Lower leg skin (tissue), 4 donors: ENCODE measurements around the gene SIPA1L2. TPM values are rescaled to one million over a fixed set of nuclear protein-coding genes. Genes with fewer than 3 reads are reported as not detected.
A peak's percentile ranks its signal among the peaks of the same experiment; 100 is the strongest.

Experiments
- DNase-seq, 2 donors: peaks; one replicate each; pipeline ENCODE4 v3.0.0-alpha.2; 2019; ENCODE audit warnings: low spot score in 2 of 2
- H3K4me3 ChIP-seq: fragments of 200-600 bp; sonication (generic); 2 replicates; pipeline ENCODE4 v1.5.1; 2017; ENCODE audit warnings: mild to moderate bottlenecking, low read depth; ENCODE audit not compliant: poor library complexity, severe bottlenecking
- POLR2A ChIP-seq, 2 donors: fragments of 450-650 bp; IDR thresholded peaks; one replicate each; pipeline ENCODE4 v1.6.1; 2016 to 2017; ENCODE audit warnings: antibody characterized with exemption in 2 of 2, mild to moderate bottlenecking in 1 of 2, moderate library complexity in 1 of 2
- WGBS, 2 donors: methylation state at CpG; one replicate each; pipeline ENCODE4 v1.1.5; 2018; 5-methylcytosine and 5-hydroxymethylcytosine counted together
- intact Hi-C: fragments of 100-400 bp; cut with DNase I; formaldehyde crosslinking; loops from one replicate; pipeline ENCODE4 v1.15.0; 2023; ENCODE audit warnings: low total_unique reads
- total RNA-seq, 4 donors: library from RNA; depleted of rRNA; stranded (reverse); fragments of >200 nt; gene quantifications; one replicate each; pipeline ENCODE4 v1.1.0, GENCODE V29; 2016
- TF ChIP-seq, protein P1 (sequence below), 3 donors: fragments of 450-650 bp; IDR thresholded peaks; one replicate each; pipeline ENCODE4 v1.5.1; 2016; ENCODE audit warnings: antibody characterized with exemption in 3 of 3, mild to moderate bottlenecking in 3 of 3, moderate library complexity in 2 of 3

The SIPA1L2 gene, protein sequence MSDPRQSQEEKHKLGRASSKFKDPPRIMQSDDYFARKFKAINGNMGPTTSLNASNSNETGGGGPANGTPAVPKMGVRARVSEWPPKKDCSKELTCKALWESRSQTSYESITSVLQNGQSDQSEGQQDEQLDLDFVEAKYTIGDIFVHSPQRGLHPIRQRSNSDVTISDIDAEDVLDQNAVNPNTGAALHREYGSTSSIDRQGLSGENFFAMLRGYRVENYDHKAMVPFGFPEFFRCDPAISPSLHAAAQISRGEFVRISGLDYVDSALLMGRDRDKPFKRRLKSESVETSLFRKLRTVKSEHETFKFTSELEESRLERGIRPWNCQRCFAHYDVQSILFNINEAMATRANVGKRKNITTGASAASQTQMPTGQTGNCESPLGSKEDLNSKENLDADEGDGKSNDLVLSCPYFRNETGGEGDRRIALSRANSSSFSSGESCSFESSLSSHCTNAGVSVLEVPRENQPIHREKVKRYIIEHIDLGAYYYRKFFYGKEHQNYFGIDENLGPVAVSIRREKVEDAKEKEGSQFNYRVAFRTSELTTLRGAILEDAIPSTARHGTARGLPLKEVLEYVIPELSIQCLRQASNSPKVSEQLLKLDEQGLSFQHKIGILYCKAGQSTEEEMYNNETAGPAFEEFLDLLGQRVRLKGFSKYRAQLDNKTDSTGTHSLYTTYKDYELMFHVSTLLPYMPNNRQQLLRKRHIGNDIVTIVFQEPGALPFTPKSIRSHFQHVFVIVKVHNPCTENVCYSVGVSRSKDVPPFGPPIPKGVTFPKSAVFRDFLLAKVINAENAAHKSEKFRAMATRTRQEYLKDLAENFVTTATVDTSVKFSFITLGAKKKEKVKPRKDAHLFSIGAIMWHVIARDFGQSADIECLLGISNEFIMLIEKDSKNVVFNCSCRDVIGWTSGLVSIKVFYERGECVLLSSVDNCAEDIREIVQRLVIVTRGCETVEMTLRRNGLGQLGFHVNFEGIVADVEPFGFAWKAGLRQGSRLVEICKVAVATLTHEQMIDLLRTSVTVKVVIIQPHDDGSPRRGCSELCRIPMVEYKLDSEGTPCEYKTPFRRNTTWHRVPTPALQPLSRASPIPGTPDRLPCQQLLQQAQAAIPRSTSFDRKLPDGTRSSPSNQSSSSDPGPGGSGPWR (N-terminal part only)
- 10 to 100 TPM in 3 of 4 donors, 1 to 10 TPM in 1; 8.9 to 22.6 (median 16.6) TPM for total RNA-seq

DNA sequence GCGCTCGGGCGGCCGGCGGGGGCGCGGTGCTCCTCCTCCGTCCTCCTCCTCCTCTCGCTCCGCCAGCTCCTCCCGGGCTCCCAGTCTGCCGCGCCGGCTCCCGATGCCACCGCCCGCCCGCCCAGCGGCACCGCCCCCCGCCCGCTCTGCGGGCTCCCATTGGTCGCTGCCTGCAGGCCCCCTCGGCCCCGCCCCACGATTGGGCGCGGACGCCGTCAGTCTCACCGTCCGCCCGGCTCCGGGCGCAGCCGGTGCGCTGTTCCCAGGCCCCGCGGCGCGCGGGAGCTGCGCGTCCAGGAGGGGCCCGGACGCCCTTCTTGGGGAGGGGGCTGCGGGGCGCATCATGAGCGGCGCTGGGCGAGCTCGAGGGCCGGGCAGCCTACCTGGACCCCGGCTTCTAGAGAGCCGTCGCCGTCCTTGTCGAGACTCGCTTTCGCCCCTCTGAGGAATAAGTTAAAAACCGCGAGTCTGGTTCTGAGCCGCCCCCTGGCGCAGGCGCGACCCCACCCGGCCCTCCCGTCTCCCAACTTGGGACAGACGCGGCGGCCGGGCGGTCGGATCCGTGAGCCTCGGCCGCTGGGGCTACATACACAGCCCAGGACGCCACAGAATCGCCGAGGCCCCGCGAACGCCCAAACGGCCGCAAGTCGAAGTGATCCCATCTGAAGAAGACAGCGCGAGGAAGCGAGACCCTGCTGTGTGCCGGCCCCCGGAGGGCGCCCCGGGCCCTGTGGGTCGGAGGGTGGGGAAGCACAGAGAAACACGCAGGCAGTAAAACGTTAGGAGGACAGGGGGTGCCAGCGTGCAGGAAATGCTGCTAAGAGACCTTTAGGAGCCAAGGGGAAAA lies at the start of gene SIPA1L2:
TSS of gene SIPA1L2 (minus strand) at position 87 of the 847 bp plus-strand sequence. CDS start 114,794 bp downstream, outside the sequence.
- intact Hi-C loops = loop anchor here (5.0 kb wide), 1 partner anchor 612 kb away; no protein-coding TSS in a partner anchor
- H3K4me3 ChIP-seq = peak within 1 kb of the TSS; percentile 62
- TF ChIP-seq, protein P1, sequence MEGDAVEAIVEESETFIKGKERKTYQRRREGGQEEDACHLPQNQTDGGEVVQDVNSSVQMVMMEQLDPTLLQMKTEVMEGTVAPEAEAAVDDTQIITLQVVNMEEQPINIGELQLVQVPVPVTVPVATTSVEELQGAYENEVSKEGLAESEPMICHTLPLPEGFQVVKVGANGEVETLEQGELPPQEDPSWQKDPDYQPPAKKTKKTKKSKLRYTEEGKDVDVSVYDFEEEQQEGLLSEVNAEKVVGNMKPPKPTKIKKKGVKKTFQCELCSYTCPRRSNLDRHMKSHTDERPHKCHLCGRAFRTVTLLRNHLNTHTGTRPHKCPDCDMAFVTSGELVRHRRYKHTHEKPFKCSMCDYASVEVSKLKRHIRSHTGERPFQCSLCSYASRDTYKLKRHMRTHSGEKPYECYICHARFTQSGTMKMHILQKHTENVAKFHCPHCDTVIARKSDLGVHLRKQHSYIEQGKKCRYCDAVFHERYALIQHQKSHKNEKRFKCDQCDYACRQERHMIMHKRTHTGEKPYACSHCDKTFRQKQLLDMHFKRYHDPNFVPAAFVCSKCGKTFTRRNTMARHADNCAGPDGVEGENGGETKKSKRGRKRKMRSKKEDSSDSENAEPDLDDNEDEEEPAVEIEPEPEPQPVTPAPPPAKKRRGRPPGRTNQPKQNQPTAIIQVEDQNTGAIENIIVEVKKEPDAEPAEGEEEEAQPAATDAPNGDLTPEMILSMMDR (IDR thresholded peaks at IDR 0.05) = no peak
- TF ChIP-seq POLR2A (IDR thresholded peaks at IDR 0.05) = no peak
- DNase-seq = peak; percentile 91 to 98
- 0 to 1% methylated on average over 29 to 53 of the region's 98 CpGs for WGBS, 2 donors

DNA sequence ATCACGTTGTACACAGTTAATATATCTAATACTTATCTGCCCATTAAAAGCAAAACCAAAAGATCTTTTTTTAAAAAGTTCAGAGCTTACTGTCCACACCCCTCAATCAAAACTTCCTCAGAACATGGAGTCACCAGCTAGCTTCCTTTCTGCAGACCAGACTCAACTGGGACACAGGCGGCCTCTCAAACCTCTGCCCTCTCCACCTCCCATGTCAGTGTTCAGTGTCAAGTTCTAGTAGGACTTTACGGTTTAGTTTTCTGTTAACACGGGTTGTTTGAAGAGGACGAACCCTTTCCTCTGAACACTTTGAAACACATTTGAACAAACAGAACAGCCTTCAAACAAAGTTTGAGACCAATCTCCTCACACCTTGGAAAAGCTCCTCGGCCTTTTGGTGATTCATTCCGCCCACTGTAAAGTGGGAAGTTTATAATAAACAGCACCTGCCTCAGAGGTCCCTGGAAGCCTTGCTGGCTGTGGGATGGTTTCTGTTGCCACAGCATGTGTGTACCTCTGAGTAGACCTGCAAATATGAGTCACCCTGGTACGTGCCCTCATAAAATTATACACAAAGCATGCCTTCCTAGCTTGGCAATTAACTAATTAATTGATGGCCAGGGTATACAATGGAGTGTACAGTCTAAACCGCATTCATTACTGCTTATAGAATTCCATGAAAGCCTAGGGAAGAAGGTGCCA lies 48.4 kb upstream of the SIPA1L2 start:
- no peak overlapping the region for H3K4me3 ChIP-seq
- TF ChIP-seq, protein P1 (IDR thresholded peaks at IDR 0.05) = no peak
- intact Hi-C loops = no loop called here
- no peak for DNase-seq
- 63 to 64% methylated on average over 9 of the region's 9 CpGs for WGBS, 2 donors

DNA sequence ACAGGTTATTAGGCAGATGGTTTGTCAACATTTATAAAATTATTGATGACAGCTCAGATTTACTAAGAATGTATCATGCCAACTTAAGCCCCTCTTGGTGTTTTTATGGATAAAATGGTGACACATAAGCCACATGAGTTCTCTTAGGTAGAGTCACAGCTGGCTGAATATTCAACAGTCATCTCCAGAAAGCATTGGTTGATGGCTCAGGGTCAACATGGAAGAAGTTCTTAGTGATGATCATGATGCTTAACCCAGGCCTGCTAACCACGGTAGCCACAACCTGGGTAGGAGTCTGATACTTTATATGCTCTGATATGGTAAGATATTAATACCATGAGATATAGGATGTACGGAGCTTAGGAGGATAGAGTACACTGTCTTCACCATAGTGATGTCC lies 46.4 kb upstream of the SIPA1L2 start:
- 96 to 98% methylated on average over 2 of the region's 2 CpGs for WGBS, 2 donors
- no peak for TF ChIP-seq POLR2A (IDR thresholded peaks at IDR 0.05)
- TF ChIP-seq, protein P1 (IDR thresholded peaks at IDR 0.05) = no peak
- no peak for DNase-seq
- no peak overlapping the region for H3K4me3 ChIP-seq
- intact Hi-C loops = no loop called here

DNA sequence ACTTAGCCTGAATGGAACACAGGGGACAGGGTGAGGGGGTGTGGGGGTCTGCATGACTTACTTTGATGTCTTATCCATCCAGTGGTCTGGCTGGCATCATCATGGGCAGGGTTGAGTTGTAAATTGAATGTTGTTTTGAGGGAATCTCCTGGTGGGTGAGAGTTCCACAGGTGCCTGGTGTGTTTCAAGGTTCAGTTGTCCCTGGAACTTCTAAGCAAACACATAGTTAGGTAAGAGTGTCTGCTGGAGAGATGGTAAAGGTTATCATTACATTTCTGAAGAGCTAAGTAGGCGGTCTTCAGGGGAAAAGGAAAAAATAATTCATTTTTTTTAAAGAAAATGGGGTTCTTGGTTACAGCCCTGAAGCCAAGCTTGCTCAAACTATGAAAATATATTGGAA lies 46.0 kb upstream of the SIPA1L2 start:
- 90 to 100% methylated on average over 1 of the region's 1 CpG for WGBS, 2 donors
- no peak for TF ChIP-seq POLR2A (IDR thresholded peaks at IDR 0.05)
- TF ChIP-seq, protein P1 (IDR thresholded peaks at IDR 0.05) = no peak
- H3K4me3 ChIP-seq = no peak overlapping the region
- intact Hi-C loops = no loop called here
- DNase-seq = no peak
